K562 (cell line): Measurements from ENCODE around the gene PLK5. TPM values are rescaled to one million over a fixed set of nuclear protein-coding genes. Genes with fewer than 3 reads are reported as not detected.

Source experiments
- ATAC-seq: fragments of 200-7000 bp; cut with Tn5 transposase; 3 replicates; pipeline ENCODE4 v1.9.1; 2020; ENCODE audit warnings: moderate library complexity
- BruUV-seq: library from RNA; stranded (reverse); fragments of 400-500 nt; replicated peaks from 2 replicates; lab custom pipeline; 2021; lab: Mats Ljungman, UMichigan
- CTCF ChIA-PET: fragments of 300-600 bp; formaldehyde crosslinking; extraction: SDS; loops from one replicate; lab custom pipeline; 2021; ENCODE audit warnings: low intra/inter-chr PET ratio; lab: Yijun Ruan, JAX
- POLR2A ChIA-PET: fragments of 300-600, 350-650 bp; sonication (Branson Sonifier 250); formaldehyde crosslinking; extraction: SDS; loops from one replicate; lab custom pipeline; 2021; ENCODE audit warnings: antibody characterized with exemption, inconsistent platforms; lab: Yijun Ruan, JAX
- DNase-seq, 4 experiments: peaks; one replicate each; pipeline versions ENCODE4 v3.0.0 to v3.0.0-alpha.2; 2011 to 2018; ENCODE audit warnings: low spot score in 3 of 4, mixed read lengths in 3 of 4; ENCODE audit errors: extremely low read depth in 1 of 4
- FAIRE-seq: peaks from 2 replicates; lab custom pipeline; 2011; peaks lifted over from hg19 to GRCh38; lab: Jason Lieb, UNC
- H2AFZ ChIP-seq: 2 replicates; pipeline ENCODE4 v1.6.0; 2011; ENCODE audit warnings: low read depth, low read length, control low read depth, inconsistent platforms
- H3K27ac ChIP-seq: fragments of 200-600 bp; 3 replicates; pipeline ENCODE4 v1.8.0; 2011; ENCODE audit warnings: low read depth, mild to moderate bottlenecking, control low read depth, inconsistent platforms, low read length, moderate library complexity, mixed read lengths; ENCODE audit errors: extremely low read depth
- H3K27me3 ChIP-seq, 2 experiments: fragments of 300-600 bp in 1 of 2; 2 replicates in 1 of 2; 3 replicates in 1 of 2; pipeline versions ENCODE4 v1.6.0 to v1.8.0; 2011; ENCODE audit warnings: inconsistent platforms in 2 of 2, low read length in 2 of 2, mild to moderate bottlenecking in 1 of 2, mixed read lengths in 1 of 2, moderate library complexity in 1 of 2; ENCODE audit not compliant: control insufficient read depth in 2 of 2, insufficient read depth in 2 of 2
- H3K36me3 ChIP-seq: fragments of 300-600 bp; 3 replicates; pipeline ENCODE4 v1.8.0; 2011; ENCODE audit warnings: mild to moderate bottlenecking, low read length, inconsistent platforms; ENCODE audit not compliant: control insufficient read depth, insufficient read depth
- H3K4me1 ChIP-seq, 2 experiments: fragments of 200-600 bp in 1 of 2; replicated peaks in 1 of 2; 2 replicates in 1 of 2; 3 replicates in 1 of 2; pipeline versions ENCODE4 v1.5.1 to v1.8.0; 2011; ENCODE audit warnings: inconsistent platforms in 2 of 2, low read length in 2 of 2, mild to moderate bottlenecking in 1 of 2, mixed read lengths in 1 of 2, moderate library complexity in 1 of 2; ENCODE audit not compliant: control insufficient read depth in 2 of 2, insufficient read depth in 2 of 2
- H3K4me2 ChIP-seq: 2 replicates; pipeline ENCODE4 v1.6.1; 2011; ENCODE audit warnings: low read length, control low read depth, inconsistent platforms, mixed read lengths; ENCODE audit not compliant: insufficient read depth
- H3K4me3 ChIP-seq: fragments of 200-600 bp; sonication (generic), shearing (Covaris generic); 2 replicates; pipeline ENCODE4 v1.5.1; 2016; ENCODE audit warnings: control low read depth, inconsistent platforms
- H3K79me2 ChIP-seq: fragments of 200-600 bp; 3 replicates; pipeline ENCODE4 v1.8.0; 2011; ENCODE audit warnings: low read length, inconsistent platforms; ENCODE audit not compliant: control insufficient read depth, insufficient read depth
- H3K9ac ChIP-seq, 2 experiments: 2 replicates each; pipeline versions ENCODE4 v1.6.0 to v1.6.1; 2011; ENCODE audit warnings: low read depth in 2 of 2, low read length in 2 of 2, control low read depth in 1 of 2, inconsistent platforms in 1 of 2, mild to moderate bottlenecking in 1 of 2, mixed read lengths in 1 of 2; ENCODE audit not compliant: insufficient read depth in 1 of 2
- H3K9me1 ChIP-seq: one replicate; pipeline ENCODE4 v1.6.0; 2011; ENCODE audit warnings: inconsistent platforms, mild to moderate bottlenecking, low read length, moderate library complexity; ENCODE audit not compliant: control insufficient read depth, insufficient read depth
- H3K9me3 ChIP-seq: replicated peaks from 2 replicates; pipeline ENCODE4 v1.5.1; 2011; ENCODE audit warnings: low read depth, low read length, inconsistent platforms; ENCODE audit not compliant: control insufficient read depth, insufficient read depth
- H4K20me1 ChIP-seq: replicated peaks from 2 replicates; pipeline ENCODE4 v1.6.1; 2011; ENCODE audit warnings: low read length, inconsistent platforms, mixed read lengths; ENCODE audit not compliant: control insufficient read depth, insufficient read depth
- ASH1L ChIP-seq: fragments of 450-650 bp; IDR thresholded peaks from 2 replicates; pipeline ENCODE4 v1.6.1; 2018; ENCODE audit warnings: borderline replicate concordance, mild to moderate bottlenecking, low read depth; ENCODE audit not compliant: partially characterized antibody
- FOXM1 ChIP-seq, 2 experiments: fragments of 450-650 bp in 1 of 2; sonication (generic) in 1 of 2; formaldehyde crosslinking in 1 of 2; IDR thresholded peaks; 2 replicates each; pipeline versions ENCODE4 v1.6.1 to v1.9.0; 2017 to 2022; ENCODE audit warnings: low read depth in 2 of 2, mild to moderate bottlenecking in 2 of 2, missing genetic modification reagents in 1 of 2, moderate library complexity in 1 of 2
- RBFOX2 ChIP-seq: fragments of 200-400 bp; formaldehyde crosslinking; IDR thresholded peaks from 2 replicates; pipeline ENCODE4 v1.6.1; 2017; ENCODE audit warnings: low read depth, mild to moderate bottlenecking, low read length, moderate library complexity
- SOX6 ChIP-seq: fragments of 450-650 bp; IDR thresholded peaks from 2 replicates; pipeline ENCODE4 v1.6.1; 2014; ENCODE audit warnings: mild to moderate bottlenecking
- ZNF23 ChIP-seq: fragments of 250-450 bp; sonication (Bioruptor Pico); IDR thresholded peaks from 2 replicates; pipeline ENCODE4 v1.4.0; 2020; ENCODE audit warnings: mild to moderate bottlenecking
- ZNF280A ChIP-seq: fragments of 450-650 bp; IDR thresholded peaks from 2 replicates; pipeline ENCODE4 v1.6.1; 2018; ENCODE audit warnings: mild to moderate bottlenecking, low read depth; ENCODE audit not compliant: partially characterized antibody
- WGBS: fragments of 100-300 bp; shearing (Covaris generic); methylation state at CpG from one replicate; pipeline ENCODE4 v1.1.6; 2016; ENCODE audit warnings: low coverage, mixed read lengths; ENCODE audit not compliant: insufficient coverage; ENCODE audit errors: missing lambda C conversion rate; 5-methylcytosine and 5-hydroxymethylcytosine counted together
- in situ Hi-C: fragments of 300-500 bp; cut with MboI; formaldehyde crosslinking; loops from 4 replicates; pipeline ENCODE4 v1.15.0; 2018; ENCODE audit warnings: inconsistent platforms, mixed read lengths
- intact Hi-C: fragments of 100-400 bp; cut with micrococcal nuclease; formaldehyde crosslinking; loops from 2 replicates; pipeline ENCODE4 v1.14.2; 2022
- polyA plus RNA-seq, 8 experiments: library from polyadenylated mRNA; depleted of rRNA in 4 of 8; stranded (reverse) in 5 of 8; unstranded in 3 of 8; fragments of >200 nt; fragmentation: Nextera tagmentation in 2 of 8; fragmentation: Illumina TruSeq in 1 of 8; extraction: Ambion mirVana in 2 of 8; extraction: Trizol in 1 of 8; gene quantifications; 2 replicates each; pipeline versions ENCODE4 v1.2.1 to v1.2.3, GENCODE V29; 2011 to 2014; ENCODE audit warnings: inconsistent platforms in 1 of 8, missing spikeins in 1 of 8
- total RNA-seq, 7 experiments: library from RNA; depleted of rRNA in 6 of 7; stranded (reverse); fragments of >200 nt in 6 of 7; fragmentation: Illumina TruSeq in 2 of 7; extraction: Trizol in 2 of 7; gene quantifications; 2 replicates each; pipeline versions ENCODE4 v1.2.1 to v1.2.3, GENCODE V29; 2011 to 2021; ENCODE audit warnings: low replicate concordance in 1 of 7
- TF ChIP-seq, protein P1 (sequence below): sonication (generic); formaldehyde crosslinking; IDR thresholded peaks from 2 replicates; pipeline ENCODE4 v1.8.0; 2022; ENCODE audit warnings: mild to moderate bottlenecking, low read depth, missing genetic modification reagents
- TF ChIP-seq, protein P2 (sequence below): sonication (generic); formaldehyde crosslinking; IDR thresholded peaks from 2 replicates; pipeline ENCODE4 v1.8.1; 2023; ENCODE audit warnings: mild to moderate bottlenecking, missing genetic modification reagents
- TF ChIP-seq, protein P3 (sequence below): fragments of 200-800 bp; sonication (Bioruptor generic); IDR thresholded peaks from 2 replicates; pipeline ENCODE4 v1.6.1; 2016; ENCODE audit warnings: missing genetic modification characterization, missing compliant biosample characterization

Gene PLK5
- total and polyA plus RNA-seq, 9 of the 15 experiments (the other 6 are each of a cell fraction or from before 2014, with no cell fraction given), result 0.04 to 0.23 (median 0.11) TPM; not detected in 5

GRCh38 chr19:1482361-1483130 lies 41.3 kb upstream of the PLK5 start:
- ChIA-PET CTCF (no interaction called here), POLR2A (interaction anchor here (1.0 kb wide), 1 partner anchor 8 kb away, joined by 4 read pairs; the partner anchor contains the start of gene REEP6)
- no peaks in the 10 kb centered on the region for H4K20me1 ChIP-seq
- H3K4me2 ChIP-seq, result no peak overlapping the region
- H2AFZ ChIP-seq, result no peak overlapping the region
- no TSS peak for BruUV-seq
- H3K4me3 ChIP-seq, result no peak overlapping the region
- intact Hi-C loops, result no loop called here
- in situ Hi-C loops, result no loop called here
- H3K36me3 ChIP-seq, result peaks cover under 1% of the 10 kb centered on the region; the same call in 1 of the 3 replicates
- WGBS, result 67% methylated on average over 25 of the region's 37 CpGs
- FAIRE-seq, result no peak
- H3K9ac ChIP-seq, result peak overlapping the region in 1 of 2 experiments; percentile 10; a peak in 1 of 4 replicates
- H3K4me1 ChIP-seq, result peaks cover 2 to 63% of the 10 kb centered on the region in 2 experiments; a peak in 3 of 5 replicates
- no peaks in the 10 kb centered on the region for H3K27me3 ChIP-seq
- DNase-seq, result peak in 3 of 4 experiments; percentile 52 to 59 (median 57)
- H3K79me2 ChIP-seq, result peaks cover 15% of the 10 kb centered on the region
- H3K9me3 ChIP-seq, result no peaks in the 10 kb centered on the region
- ATAC-seq, result no peak
- no peak overlapping the region for H3K27ac ChIP-seq
- no peaks in the 10 kb centered on the region for H3K9me1 ChIP-seq
- TF ChIP-seq, protein P1, sequence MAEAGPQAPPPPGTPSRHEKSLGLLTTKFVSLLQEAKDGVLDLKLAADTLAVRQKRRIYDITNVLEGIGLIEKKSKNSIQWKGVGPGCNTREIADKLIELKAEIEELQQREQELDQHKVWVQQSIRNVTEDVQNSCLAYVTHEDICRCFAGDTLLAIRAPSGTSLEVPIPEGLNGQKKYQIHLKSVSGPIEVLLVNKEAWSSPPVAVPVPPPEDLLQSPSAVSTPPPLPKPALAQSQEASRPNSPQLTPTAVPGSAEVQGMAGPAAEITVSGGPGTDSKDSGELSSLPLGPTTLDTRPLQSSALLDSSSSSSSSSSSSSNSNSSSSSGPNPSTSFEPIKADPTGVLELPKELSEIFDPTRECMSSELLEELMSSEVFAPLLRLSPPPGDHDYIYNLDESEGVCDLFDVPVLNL (CRISPR knock-in tag), result no peak; the same call in 1 of the 2 replicates
- TF ChIP-seq ZNF23 (CRISPR knock-in tag), result no peak
- TF ChIP-seq RBFOX2, result no peak
- TF ChIP-seq, protein P2, sequence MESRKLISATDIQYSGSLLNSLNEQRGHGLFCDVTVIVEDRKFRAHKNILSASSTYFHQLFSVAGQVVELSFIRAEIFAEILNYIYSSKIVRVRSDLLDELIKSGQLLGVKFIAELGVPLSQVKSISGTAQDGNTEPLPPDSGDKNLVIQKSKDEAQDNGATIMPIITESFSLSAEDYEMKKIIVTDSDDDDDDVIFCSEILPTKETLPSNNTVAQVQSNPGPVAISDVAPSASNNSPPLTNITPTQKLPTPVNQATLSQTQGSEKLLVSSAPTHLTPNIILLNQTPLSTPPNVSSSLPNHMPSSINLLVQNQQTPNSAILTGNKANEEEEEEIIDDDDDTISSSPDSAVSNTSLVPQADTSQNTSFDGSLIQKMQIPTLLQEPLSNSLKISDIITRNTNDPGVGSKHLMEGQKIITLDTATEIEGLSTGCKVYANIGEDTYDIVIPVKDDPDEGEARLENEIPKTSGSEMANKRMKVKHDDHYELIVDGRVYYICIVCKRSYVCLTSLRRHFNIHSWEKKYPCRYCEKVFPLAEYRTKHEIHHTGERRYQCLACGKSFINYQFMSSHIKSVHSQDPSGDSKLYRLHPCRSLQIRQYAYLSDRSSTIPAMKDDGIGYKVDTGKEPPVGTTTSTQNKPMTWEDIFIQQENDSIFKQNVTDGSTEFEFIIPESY, result peak; percentile 100
- TF ChIP-seq FOXM1 (IDR thresholded peaks at IDR 0.05; ENCODE audit: low read depth), result no peak
- TF ChIP-seq FOXM1 (CRISPR knock-in tag; IDR thresholded peaks at IDR 0.05; ENCODE audit: low read depth), result 0 out of 2 replicates have a peak, but pooled peaks have one; percentile 22
- no peak for TF ChIP-seq SOX6
- TF ChIP-seq ZNF280A, result peak; percentile 50
- TF ChIP-seq, protein P3, sequence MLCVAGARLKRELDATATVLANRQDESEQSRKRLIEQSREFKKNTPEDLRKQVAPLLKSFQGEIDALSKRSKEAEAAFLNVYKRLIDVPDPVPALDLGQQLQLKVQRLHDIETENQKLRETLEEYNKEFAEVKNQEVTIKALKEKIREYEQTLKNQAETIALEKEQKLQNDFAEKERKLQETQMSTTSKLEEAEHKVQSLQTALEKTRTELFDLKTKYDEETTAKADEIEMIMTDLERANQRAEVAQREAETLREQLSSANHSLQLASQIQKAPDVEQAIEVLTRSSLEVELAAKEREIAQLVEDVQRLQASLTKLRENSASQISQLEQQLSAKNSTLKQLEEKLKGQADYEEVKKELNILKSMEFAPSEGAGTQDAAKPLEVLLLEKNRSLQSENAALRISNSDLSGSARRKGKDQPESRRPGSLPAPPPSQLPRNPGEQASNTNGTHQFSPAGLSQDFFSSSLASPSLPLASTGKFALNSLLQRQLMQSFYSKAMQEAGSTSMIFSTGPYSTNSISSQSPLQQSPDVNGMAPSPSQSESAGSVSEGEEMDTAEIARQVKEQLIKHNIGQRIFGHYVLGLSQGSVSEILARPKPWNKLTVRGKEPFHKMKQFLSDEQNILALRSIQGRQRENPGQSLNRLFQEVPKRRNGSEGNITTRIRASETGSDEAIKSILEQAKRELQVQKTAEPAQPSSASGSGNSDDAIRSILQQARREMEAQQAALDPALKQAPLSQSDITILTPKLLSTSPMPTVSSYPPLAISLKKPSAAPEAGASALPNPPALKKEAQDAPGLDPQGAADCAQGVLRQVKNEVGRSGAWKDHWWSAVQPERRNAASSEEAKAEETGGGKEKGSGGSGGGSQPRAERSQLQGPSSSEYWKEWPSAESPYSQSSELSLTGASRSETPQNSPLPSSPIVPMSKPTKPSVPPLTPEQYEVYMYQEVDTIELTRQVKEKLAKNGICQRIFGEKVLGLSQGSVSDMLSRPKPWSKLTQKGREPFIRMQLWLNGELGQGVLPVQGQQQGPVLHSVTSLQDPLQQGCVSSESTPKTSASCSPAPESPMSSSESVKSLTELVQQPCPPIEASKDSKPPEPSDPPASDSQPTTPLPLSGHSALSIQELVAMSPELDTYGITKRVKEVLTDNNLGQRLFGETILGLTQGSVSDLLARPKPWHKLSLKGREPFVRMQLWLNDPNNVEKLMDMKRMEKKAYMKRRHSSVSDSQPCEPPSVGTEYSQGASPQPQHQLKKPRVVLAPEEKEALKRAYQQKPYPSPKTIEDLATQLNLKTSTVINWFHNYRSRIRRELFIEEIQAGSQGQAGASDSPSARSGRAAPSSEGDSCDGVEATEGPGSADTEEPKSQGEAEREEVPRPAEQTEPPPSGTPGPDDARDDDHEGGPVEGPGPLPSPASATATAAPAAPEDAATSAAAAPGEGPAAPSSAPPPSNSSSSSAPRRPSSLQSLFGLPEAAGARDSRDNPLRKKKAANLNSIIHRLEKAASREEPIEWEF (CRISPR knock-in tag), result no peak
- TF ChIP-seq ASH1L, result no peak
